GM18526 (cell line): Measurements from ENCODE around the gene PNLIPRP2.

Source experiments
- POLR2A ChIP-seq: IDR thresholded peaks from 3 replicates; pipeline ENCODE4 v1.6.1; 2011; ENCODE audit not compliant: insufficient read length; ENCODE audit errors: extremely low read depth

Gene PNLIPRP2

DNA sequence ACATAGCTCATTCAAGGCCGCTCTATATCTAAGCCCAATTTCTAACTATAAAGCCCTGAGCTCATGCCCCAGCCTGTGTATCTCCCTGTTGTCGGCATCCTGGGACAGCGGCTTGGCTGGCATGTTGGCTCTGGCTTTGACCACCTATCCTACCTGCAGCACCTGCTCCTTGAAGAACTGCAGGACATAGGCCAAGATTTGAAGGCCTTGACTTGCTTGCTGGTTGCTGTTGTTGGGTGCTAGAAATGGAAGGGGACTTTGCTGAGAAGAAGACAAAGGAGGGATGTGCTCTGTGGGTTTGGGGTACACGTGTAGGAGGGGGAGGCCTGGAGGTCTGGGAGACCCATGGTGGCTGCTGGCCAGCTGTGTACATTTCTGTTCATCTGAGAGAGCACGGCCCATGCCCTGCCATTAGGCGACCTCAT lies 11.1 kb downstream of the PNLIPRP2 start:
- TF ChIP-seq POLR2A, result no peak

DNA sequence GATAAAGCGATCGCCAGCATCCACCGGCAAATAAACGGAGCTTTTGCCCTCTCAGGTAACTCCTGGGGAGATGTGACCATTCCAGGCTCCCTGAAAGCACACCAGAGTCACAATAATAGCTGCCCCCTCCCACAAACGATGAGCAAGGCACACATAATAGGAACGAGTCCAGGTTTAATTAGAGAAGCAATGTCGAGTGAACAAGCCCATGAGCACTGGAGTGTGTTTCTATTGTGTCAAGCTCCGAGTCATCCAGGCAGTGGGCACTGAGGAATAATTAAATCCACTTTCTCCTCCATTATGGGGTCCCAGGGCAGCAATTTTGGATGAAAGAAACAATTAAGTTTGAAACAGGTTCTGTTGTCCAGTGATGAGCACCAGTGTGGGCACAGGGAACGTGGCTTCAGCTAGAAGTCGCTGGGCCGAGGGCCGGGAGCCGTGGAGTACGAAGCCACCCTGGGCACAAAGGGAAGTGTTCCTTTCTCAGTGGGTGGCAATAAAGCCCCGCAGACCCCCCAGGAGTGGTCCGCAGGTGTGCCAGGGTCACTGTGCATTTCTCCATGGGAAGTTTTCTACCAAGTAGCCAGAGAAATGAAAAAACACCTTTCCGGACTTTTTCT lies 12.0 kb downstream of the PNLIPRP2 start:
- no peak for TF ChIP-seq POLR2A

DNA sequence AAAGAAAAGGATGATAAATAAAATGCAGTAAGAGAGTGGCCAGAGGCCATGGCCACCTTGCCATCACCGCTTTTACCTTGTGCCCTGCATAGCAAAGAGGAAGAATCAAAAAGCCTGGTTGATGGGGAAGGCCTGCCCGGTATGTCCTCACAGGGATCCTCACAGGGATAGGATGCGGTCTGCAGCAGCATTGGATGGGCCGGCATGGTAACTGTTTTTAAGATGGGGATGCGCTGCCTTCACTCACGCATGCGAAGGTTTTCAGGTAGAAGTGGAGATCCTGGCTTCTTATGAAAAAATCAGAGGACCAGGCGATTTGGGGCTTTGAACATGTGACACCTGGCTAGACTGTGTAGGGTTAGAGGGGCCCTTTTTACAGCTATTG lies 12.5 kb downstream of the PNLIPRP2 start:
- TF ChIP-seq POLR2A, result no peak

DNA sequence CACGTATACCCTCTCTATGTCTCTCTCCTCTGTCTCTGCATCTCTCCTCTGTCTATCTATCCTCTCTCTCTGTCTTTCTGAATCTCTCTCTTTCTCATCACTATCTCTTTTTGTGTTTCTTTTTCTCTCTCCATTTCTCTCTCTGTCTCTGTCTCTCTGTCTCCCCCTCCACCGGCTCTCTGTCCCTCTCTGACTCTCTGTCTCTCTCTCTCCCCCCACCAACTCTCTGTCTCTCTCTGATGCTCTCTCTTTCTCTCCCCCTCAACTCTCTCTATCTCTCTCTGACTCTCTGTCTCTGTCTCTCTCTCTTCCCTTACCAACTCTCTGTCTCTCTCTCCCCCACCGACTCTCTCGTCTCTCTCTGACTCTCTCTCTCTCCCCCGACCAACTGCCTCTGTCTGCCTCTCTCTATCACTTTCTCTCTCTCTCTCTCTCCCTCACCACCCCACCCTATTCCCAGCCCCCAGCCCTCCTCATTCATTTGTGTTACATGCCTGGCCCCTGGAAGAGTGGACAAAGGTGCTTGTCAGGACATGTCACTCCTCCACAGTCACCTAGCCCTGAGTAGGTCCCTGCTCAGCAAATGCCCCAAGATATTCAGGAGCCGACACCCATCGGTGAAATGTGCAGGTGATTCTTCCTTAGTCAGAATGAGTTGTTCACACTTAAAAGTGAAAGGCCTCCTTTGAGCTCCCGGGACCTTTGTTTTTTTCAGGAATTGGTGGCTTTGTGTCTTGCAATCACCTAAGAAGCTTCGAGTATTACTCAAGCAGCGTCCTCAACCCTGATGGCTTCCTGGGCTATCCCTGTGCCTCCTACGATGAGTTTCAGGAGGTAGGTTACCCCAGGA lies 13.6 kb downstream of the PNLIPRP2 start:
- TF ChIP-seq POLR2A, result no peak

DNA sequence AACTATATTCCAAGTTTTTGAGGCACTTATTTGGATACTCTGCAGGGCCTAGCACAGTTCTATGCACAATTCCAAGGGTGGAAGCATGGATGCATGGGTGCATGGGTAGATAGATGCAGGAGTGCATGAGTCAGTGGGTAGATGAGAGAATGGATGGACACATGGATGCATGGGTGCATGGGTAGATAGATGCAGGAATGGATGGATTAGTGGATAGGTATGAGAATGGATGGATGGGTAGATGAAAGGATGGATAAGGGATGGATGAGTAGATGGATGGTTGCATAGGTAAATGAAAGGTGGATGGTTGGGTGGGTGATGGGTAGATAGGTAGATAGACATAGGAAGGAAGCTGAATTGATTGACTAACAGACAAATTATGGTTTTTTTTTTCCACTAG lies 15.6 kb downstream of the PNLIPRP2 start:
- no peak for TF ChIP-seq POLR2A

DNA sequence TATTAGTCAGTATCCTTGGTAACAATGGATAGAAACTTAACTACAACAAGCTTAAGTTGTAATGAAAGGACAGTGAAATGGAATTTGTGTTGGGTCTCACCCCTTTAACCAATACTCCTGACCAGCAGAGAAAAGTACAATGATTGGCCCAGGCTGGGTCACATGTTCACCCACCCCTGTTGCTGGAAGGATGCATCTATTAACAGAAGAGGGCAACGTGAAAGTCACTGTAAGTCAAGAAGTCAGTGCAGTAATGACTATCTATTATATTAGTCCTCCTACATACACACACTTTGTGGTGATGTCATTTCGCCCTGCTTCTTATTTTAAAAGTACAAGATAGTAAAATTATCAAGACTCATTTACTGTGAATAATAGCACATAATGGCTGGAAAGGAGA lies 16.2 kb downstream of the PNLIPRP2 start:
- no peak for TF ChIP-seq POLR2A

DNA sequence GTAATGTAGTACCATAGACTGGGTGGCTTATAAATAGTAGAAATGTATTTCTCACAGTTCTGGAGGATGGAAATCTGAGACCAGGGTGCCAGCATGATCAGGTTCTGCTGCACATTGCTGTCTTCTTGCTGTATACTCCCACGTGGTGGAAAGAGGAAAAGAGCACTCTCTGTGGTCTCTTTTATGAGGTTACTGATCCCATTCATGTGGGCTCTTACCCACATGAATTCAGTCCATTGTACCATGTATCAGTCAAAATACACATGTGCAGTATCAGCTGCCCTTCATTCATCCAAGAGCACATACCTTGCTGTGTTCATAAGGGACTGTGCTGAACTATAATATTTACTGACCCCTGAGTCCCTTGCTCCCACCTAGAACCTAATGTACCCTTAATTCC lies 17.1 kb downstream of the PNLIPRP2 start:
- no peak for TF ChIP-seq POLR2A

DNA sequence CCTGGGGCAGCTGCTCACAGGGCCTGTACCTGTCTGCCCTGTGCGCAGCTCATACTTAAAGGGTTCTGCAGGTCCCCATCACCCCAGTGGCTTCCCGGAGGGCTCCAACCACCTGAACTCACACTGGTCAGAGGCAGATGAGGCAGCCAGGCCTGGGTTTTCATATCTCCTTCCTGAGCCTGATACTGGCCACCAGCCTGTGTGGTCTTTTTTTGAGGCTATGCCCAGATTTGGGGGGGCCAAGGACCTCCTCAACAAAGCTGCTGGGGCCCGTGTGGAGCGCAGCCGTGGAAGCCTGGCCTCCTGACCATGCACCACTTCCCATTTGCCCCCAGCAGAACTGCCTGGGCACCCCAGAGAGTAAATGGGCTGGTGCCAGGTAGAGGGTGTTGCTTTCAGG lies 25.7 kb downstream of the PNLIPRP2 start:
- TF ChIP-seq POLR2A, result no peak

DNA sequence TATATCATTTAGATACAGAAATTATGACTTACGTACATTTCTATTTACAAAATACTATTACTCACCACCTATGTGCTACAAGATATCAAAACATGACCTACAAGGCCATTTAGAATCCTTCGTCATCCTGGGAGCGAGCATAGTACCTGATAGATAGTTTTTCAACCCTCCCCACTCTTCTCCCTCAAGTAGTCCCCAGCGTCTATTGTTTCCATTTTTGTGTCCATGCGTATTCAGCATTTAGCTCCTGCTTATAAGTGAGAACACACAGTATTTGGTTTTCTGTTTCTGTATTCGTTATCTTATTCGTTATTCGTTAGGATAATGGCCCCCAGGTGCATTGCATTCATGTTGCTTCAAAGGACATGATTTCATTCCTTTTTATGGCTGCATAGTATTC lies 28.1 kb downstream of the PNLIPRP2 start:
- TF ChIP-seq POLR2A, result no peak

DNA sequence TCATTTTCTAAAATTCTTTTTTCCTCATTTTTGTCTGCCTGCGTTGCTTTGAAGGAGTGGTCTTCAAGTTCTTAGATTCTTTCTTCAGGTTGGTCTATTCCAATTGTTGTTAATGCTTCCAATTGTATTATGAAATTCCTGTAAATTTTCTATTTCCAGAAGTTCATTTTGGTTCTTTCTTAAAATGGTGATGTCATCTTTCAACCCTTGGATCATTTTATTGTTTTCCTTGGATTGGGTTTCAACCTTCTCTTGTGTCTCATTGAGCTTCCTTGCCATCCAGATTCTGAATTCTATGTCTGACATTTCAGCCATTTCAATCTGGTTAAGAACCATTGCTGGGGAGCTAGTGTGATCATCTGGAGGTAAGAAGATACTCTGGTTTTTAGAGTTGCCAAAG lies 33.1 kb downstream of the PNLIPRP2 start:
- TF ChIP-seq POLR2A, result no peak

DNA sequence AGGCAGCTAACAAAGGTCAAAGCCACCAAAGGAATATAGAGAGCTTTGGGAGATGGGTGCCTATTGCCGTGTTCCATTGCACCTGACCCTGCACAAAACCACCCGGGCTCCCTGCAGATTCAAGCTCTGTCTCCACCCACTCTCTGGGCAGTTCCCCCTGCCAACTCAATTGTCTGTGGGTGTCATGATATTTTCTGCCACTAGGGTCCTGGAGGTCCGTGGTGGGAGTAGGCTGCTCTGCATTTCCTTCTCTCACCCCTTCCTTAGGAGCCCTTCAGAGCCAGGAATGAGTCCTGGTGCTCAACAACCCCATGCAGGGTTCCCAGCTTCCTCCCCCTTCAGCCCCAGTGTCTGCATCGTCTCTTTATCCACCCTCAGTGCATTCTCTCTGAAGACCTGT lies 34.1 kb downstream of the PNLIPRP2 start:
- no peak for TF ChIP-seq POLR2A

DNA sequence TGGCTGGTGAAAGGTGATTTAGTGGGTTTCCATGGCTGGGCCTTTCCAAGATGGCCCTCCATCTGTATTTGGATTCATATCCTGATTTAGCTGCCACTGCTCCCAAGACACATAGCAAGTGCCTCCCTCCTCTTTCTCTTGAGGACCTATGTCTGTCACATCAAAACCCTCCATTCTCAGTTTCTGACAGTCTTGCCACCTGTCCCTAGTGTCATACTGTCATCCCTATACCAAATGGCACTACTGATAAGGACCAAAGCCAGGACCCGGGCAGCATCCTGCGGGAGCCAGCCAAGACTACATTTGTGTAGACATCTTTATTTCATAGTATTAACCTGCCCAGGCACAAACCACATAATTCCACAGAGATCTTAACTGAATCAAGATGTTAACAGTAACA lies 34.8 kb downstream of the PNLIPRP2 start:
- TF ChIP-seq POLR2A, result no peak

DNA sequence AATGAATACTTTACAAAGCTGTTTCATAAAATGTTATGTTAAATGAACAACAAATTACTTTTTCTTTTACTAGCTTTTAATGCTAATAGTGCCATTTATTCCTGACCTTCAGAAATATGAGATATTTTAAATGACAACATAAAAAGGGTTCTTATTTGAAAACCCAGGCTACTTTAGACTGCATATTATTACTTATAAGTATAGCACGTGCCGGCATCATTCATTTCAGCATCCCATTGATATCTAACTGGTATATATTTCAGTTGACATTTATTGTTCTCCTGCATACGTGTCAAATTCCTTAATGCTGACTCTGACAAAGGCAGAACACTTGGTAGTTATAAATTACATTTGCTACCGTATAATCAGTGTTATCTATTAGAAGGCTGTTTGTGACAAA lies 35.3 kb downstream of the PNLIPRP2 start:
- TF ChIP-seq POLR2A, result no peak

DNA sequence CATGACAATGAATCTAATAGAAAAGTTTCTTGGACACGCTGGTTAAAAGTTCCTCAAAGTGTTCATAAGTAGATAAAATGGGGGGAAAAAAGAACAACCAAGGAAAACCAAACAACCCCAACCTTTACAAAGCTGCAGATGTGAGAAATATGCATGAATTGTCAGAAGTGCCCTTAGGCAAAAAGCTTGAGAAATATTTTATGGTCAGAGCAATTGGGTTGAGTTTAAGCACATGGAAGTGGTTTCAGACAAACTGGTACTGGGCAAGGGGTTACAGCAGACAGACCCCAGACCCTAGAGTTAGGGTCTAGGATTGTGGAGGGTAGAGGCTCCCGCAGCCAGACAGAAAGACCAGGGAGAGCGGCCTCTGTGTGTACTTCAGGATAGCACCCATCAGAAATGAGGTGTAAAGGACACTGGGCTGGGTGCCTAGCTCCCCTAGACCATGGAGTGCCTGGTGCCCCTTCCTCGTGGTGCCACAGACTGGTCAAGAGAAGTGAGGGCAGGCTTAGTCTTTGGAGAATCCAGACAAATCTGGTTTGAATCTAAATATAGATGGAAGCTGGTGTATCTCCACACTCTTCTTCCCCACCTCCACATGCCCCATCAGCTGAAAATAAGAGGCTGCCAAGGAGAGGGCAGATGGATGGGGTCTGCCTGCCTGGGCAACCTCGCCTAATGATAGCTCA lies 37.3 kb downstream of the PNLIPRP2 start:
- no peak for TF ChIP-seq POLR2A

DNA sequence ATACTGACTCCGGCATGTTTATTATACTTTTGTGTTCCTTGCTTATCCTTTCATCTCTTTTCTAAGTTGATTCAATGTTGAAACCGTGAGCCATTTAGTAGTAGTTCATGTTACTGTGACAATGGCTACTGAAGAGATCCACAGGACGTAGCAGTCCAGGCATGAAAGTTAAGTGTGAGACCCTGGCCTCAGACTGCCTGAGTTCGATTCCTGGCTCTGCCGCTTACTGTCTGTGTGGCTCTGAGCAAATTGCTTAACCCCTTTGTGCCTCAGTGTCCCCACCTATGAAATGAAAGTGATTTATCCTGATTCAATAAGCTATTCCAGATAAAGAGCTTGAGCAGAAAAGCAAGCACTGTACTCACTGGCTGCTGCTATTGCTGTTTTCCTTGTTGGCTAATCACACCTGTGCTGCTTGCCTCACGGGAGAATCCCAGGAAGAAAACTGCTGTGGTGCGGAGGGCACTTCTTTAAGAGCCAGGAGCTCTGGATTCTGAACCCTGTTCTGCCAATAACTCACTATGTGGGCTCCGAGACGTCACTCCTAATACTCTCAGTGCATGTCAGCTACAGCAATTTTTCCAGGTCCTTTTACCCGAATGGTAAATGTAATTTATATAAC lies 38.4 kb downstream of the PNLIPRP2 start:
- TF ChIP-seq POLR2A, result no peak

DNA sequence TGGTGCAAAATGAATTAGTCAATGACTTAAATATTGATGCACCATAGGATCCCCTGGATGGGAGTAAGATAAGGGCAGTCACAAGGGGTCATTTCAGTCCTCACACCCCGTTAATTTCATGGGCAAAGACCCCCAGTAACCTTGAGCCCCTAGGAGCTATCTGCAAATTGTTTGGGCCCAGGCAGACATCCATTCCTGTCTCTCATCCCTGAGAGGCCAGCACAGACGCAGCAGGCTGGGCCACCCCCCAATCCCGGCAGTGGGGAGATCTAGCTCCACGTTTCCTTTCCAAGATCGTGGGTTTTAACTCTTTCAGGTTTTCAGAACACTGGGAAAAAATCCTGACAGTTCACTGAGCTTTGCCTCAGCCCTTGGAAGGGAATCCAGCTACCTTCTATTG lies 40.1 kb downstream of the PNLIPRP2 start:
- no peak for TF ChIP-seq POLR2A
